Urinary bladder (tissue), 4 donors: Measurements from ENCODE around the gene STARD4. TPM values are rescaled to one million over a fixed set of nuclear protein-coding genes. Genes with fewer than 3 reads are reported as not detected.

Source experiments
- DNase-seq: peaks from one replicate; pipeline ENCODE4 v3.0.0-alpha.2; 2015; ENCODE audit errors: extremely low spot score
- H3K27ac ChIP-seq: one replicate; pipeline ENCODE4 v1.5.1; 2013; ENCODE audit warnings: low read depth, mild to moderate bottlenecking, moderate library complexity
- H3K36me3 ChIP-seq: one replicate; pipeline ENCODE4 v1.6.1; 2013; ENCODE audit warnings: mild to moderate bottlenecking, moderate library complexity; ENCODE audit not compliant: insufficient read depth
- H3K4me1 ChIP-seq: one replicate; pipeline ENCODE4 v1.6.1; 2013; ENCODE audit warnings: mild to moderate bottlenecking, moderate library complexity; ENCODE audit not compliant: insufficient read depth
- H3K4me3 ChIP-seq: one replicate; pipeline ENCODE4 v1.5.1; 2013; ENCODE audit warnings: low read depth, low read length
- WGBS: extraction: QIAGEN DNeasy Blood & Tissue Kit; methylation state at CpG from one replicate; pipeline ENCODE4 v1.1.7; 2013; 5-methylcytosine and 5-hydroxymethylcytosine counted together
- polyA plus RNA-seq: library from polyadenylated mRNA; stranded (reverse); fragments of 200-250 nt; gene quantifications from one replicate; pipeline ENCODE4 v1.2.3, GENCODE V29; 2013
- total RNA-seq: library from RNA; depleted of rRNA; stranded (reverse); fragments of >200 nt; gene quantifications from one replicate; pipeline ENCODE4 v1.2.3, GENCODE V29; 2014
- donor health status: healthy with polysubstance abuse.
- donor health status: healthy.

Gene STARD4
- 77.2 TPM for total RNA-seq
- polyA plus RNA-seq = 6.8 TPM

GRCh38 chr5:111512375-111513130 is at the start of gene STARD4:
TSS of gene STARD4 (minus strand) at chr5:111512535. CDS start at chr5:111507433, 5,102 bp downstream.
- peak within 1 kb of the TSS; percentile 72 for H3K4me3 ChIP-seq
- DNase-seq = peak; percentile 87
- WGBS = under 1% methylated on average over 41 of the region's 41 CpGs
- no peaks in the 10 kb centered on the region for H3K4me1 ChIP-seq
- H3K27ac ChIP-seq = peak within 1 kb of the TSS; percentile 80
- no peaks in the 10 kb centered on the region for H3K36me3 ChIP-seq

- no peak for DNase-seq
- no peak overlapping the region for H3K4me3 ChIP-seq
- H3K4me1 ChIP-seq = no peaks in the 10 kb centered on the region
- H3K36me3 ChIP-seq = no peaks in the 10 kb centered on the region
- H3K27ac ChIP-seq = no peak overlapping the region
Measured at GRCh38 chr5:111559680-111560079, 47.3 kb upstream of the STARD4 start.

- Histone ChIP-seq H3K4me1 (no peaks in the 10 kb centered on the region), H3K36me3 (no peaks in the 10 kb centered on the region), H3K27ac (no peak overlapping the region), H3K4me3 (no peak overlapping the region)
- no peak for DNase-seq
- WGBS = 88% methylated on average over 1 of the region's 1 CpG
Measured at GRCh38 chr5:111557686-111558085, 45.4 kb upstream of the STARD4 start.

- H3K27ac ChIP-seq = no peak overlapping the region
- whole genome bisulfite sequencing = 91% methylated on average over 1 of the region's 1 CpG
- no peak overlapping the region for H3K4me3 ChIP-seq
- DNase-seq = no peak
- H3K36me3 ChIP-seq = no peaks in the 10 kb centered on the region
- H3K4me1 ChIP-seq = no peaks in the 10 kb centered on the region
Measured at GRCh38 chr5:111557111-111557510, 44.8 kb upstream of the STARD4 start.

GRCh38 chr5:111556501-111556900 is 44.2 kb upstream of the STARD4 start:
- no peak overlapping the region for H3K4me3 ChIP-seq
- DNase-seq = no peak
- H3K36me3 ChIP-seq = no peaks in the 10 kb centered on the region
- no peaks in the 10 kb centered on the region for H3K4me1 ChIP-seq
- H3K27ac ChIP-seq = no peak overlapping the region
- 69% methylated on average over 3 of the region's 3 CpGs for WGBS

- Histone ChIP-seq H3K4me1 (peaks cover under 1% of the 10 kb centered on the region), H3K27ac (no peak overlapping the region), H3K36me3 (no peaks in the 10 kb centered on the region), H3K4me3 (no peak overlapping the region)
- 99% methylated on average over 1 of the region's 1 CpG for WGBS
- DNase-seq = no peak
Measured at GRCh38 chr5:111555760-111556159, 43.4 kb upstream of the STARD4 start.

GRCh38 chr5:111553868-111554267 is 41.5 kb upstream of the STARD4 start:
- Histone ChIP-seq H3K27ac (no peak overlapping the region), H3K4me3 (no peak overlapping the region), H3K4me1 (peaks cover 2% of the 10 kb centered on the region), H3K36me3 (no peaks in the 10 kb centered on the region)
- DNase-seq = no peak
- 40% methylated on average over 1 of the region's 1 CpG for WGBS

GRCh38 chr5:111552896-111553295 is 40.6 kb upstream of the STARD4 start:
- no peak for DNase-seq
- H3K27ac ChIP-seq = no peak overlapping the region
- H3K4me1 ChIP-seq = peaks cover 2% of the 10 kb centered on the region
- H3K4me3 ChIP-seq = no peak overlapping the region
- no peaks in the 10 kb centered on the region for H3K36me3 ChIP-seq
- 91% methylated on average over 1 of the region's 1 CpG for WGBS

GRCh38 chr5:111552492-111552891 is 40.2 kb upstream of the STARD4 start:
- Histone ChIP-seq H3K4me3 (no peak overlapping the region), H3K4me1 (peaks cover 2% of the 10 kb centered on the region), H3K36me3 (no peaks in the 10 kb centered on the region), H3K27ac (no peak overlapping the region)
- 95% methylated on average over 2 of the region's 2 CpGs for WGBS
- no peak for DNase-seq

GRCh38 chr5:111551569-111552275 is 39.4 kb upstream of the STARD4 start:
- WGBS = 77% methylated on average over 7 of the region's 7 CpGs
- Histone ChIP-seq H3K4me3 (no peak overlapping the region), H3K27ac (no peak overlapping the region), H3K36me3 (no peaks in the 10 kb centered on the region), H3K4me1 (peaks cover 2% of the 10 kb centered on the region)
- DNase-seq = no peak

- peaks cover 2% of the 10 kb centered on the region for H3K4me1 ChIP-seq
- no peaks in the 10 kb centered on the region for H3K36me3 ChIP-seq
- no peak overlapping the region for H3K4me3 ChIP-seq
- no peak for DNase-seq
- 86% methylated on average over 1 of the region's 1 CpG for WGBS
- no peak overlapping the region for H3K27ac ChIP-seq
Measured at GRCh38 chr5:111551161-111551560, 38.8 kb upstream of the STARD4 start.

GRCh38 chr5:111550282-111551020 is 38.1 kb upstream of the STARD4 start:
- Histone ChIP-seq H3K4me3 (no peak overlapping the region), H3K36me3 (no peaks in the 10 kb centered on the region), H3K27ac (no peak overlapping the region), H3K4me1 (peaks cover 2% of the 10 kb centered on the region)
- peak; percentile 77 for DNase-seq
- WGBS = 29% methylated on average over 8 of the region's 8 CpGs

- DNase-seq = no peak
- Histone ChIP-seq H3K4me1 (peaks cover 2% of the 10 kb centered on the region), H3K4me3 (no peak overlapping the region), H3K36me3 (no peaks in the 10 kb centered on the region), H3K27ac (no peak overlapping the region)
- 78% methylated on average over 6 of the region's 6 CpGs for WGBS
Measured at GRCh38 chr5:111548992-111549649, 36.8 kb upstream of the STARD4 start.
